Measurements from ENCODE around the gene THADA. TPM values are rescaled to one million over a fixed set of nuclear protein-coding genes. Genes with fewer than 3 reads are reported as not detected.

Gene THADA
- total and polyA plus RNA-seq, 2 donors (not counting 3 experiments of a cell fraction or from before 2014, with no cell fraction given) = 22.6 to 25.3 TPM

DNA sequence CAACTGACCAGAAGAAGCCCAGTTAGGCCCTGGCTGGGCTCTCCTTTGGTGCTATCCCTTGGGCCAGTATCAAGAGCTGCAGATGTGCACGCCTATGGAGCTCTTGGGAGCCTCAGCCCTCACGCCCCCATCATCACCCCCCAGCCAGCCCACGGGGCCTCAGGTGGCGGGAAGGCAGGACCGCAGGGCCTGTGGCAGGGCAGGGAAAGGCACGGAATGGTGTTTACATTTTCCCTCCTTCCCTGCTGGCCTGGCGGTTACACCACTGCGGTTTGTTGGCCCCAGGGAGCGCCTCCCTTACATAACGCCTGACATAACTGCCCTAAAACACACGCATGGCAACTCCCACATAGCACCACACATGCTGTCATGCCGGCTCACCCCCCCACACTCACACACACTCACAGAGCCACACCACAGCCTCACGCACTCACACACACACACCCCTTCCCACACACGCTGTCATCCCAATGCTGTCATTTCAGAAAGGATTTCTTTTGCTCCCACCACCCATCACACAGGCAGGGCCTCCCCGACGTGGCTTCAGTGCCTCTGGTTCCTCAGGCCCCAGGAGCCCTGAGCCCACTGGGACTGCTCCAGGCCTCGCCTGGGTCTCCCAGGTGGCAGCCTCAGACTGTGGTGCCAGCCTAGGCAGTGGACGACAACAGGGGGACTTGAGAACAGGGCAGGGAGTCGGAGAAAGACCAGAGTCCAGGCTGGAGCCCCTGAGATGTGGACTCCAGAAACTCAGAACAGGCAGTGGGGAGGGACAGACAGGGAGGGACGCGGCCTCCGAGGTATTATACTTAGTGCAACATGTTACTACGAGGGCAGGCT is 385.2 kb downstream of the THADA start:
- H3K4me1 ChIP-seq (ENCODE audit: control insufficient read depth, extremely low read depth, insufficient read depth, low read length) = no peaks in the 10 kb centered on the region
- ChIA-PET POLR2A (no interaction called here), CTCF (interaction anchor here (1.7 kb wide), 1 partner anchor 18 kb away, joined by 3 read pairs; no protein-coding TSS in a partner anchor)
- TF ChIP-seq POLR2AphosphoS5 (IDR thresholded peaks at IDR 0.05; ENCODE audit: insufficient read depth, low read depth, low read length) (no peak), POLR2A (IDR thresholded peaks at IDR 0.05; ENCODE audit: low read depth, low read length) (no peak), JUN (IDR thresholded peaks at IDR 0.05; ENCODE audit: borderline replicate concordance, insufficient read depth, insufficient read length, low read depth) (no peak), MYC (IDR thresholded peaks at IDR 0.05; ENCODE audit: low read depth, low read length) (no peak)
- TF ChIP-seq, protein P1, sequence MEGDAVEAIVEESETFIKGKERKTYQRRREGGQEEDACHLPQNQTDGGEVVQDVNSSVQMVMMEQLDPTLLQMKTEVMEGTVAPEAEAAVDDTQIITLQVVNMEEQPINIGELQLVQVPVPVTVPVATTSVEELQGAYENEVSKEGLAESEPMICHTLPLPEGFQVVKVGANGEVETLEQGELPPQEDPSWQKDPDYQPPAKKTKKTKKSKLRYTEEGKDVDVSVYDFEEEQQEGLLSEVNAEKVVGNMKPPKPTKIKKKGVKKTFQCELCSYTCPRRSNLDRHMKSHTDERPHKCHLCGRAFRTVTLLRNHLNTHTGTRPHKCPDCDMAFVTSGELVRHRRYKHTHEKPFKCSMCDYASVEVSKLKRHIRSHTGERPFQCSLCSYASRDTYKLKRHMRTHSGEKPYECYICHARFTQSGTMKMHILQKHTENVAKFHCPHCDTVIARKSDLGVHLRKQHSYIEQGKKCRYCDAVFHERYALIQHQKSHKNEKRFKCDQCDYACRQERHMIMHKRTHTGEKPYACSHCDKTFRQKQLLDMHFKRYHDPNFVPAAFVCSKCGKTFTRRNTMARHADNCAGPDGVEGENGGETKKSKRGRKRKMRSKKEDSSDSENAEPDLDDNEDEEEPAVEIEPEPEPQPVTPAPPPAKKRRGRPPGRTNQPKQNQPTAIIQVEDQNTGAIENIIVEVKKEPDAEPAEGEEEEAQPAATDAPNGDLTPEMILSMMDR (IDR thresholded peaks at IDR 0.05; ENCODE audit: extremely low read depth in 1 of 2, insufficient read depth in 1 of 2, low read depth in 1 of 2, low read length in 2 of 2) = no peak
- dilution Hi-C loops (cut with MboI; ENCODE audit: extremely low pct_ligation_motif_present, low sequenced_read_pairs) (no loop called here), intact Hi-C loops (cut with micrococcal nuclease) (no loop called here)
- no peak overlapping the region for H3K4me3 ChIP-seq (replicated peaks in 1 of 3; ENCODE audit: insufficient read depth in 1 of 3, low read depth in 1 of 3, low read length in 3 of 3)
- BruUV-seq (replicated peaks) = no TSS peak
- no peak overlapping the region for H2AFZ ChIP-seq (ENCODE audit: low read depth, low read length)
- no peaks in the 10 kb centered on the region for H3K9me1 ChIP-seq (replicated peaks; ENCODE audit: control insufficient read depth, extremely low read depth, insufficient read depth, low read length)
- no peaks in the 10 kb centered on the region for H3K36me3 ChIP-seq (ENCODE audit: control insufficient read depth in 2 of 2, extremely low read depth in 1 of 2, insufficient read depth in 2 of 2, low read length in 2 of 2)
- H3K27me3 ChIP-seq (ENCODE audit: control insufficient read depth in 2 of 2, insufficient read depth in 2 of 2, low read length in 2 of 2) = no peaks in the 10 kb centered on the region
- H3K9me3 ChIP-seq (replicated peaks; ENCODE audit: control insufficient read depth, insufficient read depth, low read length) = no peaks in the 10 kb centered on the region
- H4K20me1 ChIP-seq (replicated peaks; ENCODE audit: control insufficient read depth, extremely low read depth, insufficient read depth, low read length) = no peaks in the 10 kb centered on the region
- H3K27ac ChIP-seq (ENCODE audit: insufficient read depth, low read depth, low read length) = no peak overlapping the region
- no peaks in the 10 kb centered on the region for H3K79me2 ChIP-seq (ENCODE audit: control insufficient read depth, insufficient read depth, low read length)
- no peak for DNase-seq (ENCODE audit: low read depth, low spot score)
- H3K9ac ChIP-seq (replicated peaks; ENCODE audit: extremely low read depth, insufficient read depth, low read length) = no peak overlapping the region
- H3K4me2 ChIP-seq (ENCODE audit: insufficient read depth, low read length) = no peak overlapping the region
- FAIRE-seq = no peak

DNA sequence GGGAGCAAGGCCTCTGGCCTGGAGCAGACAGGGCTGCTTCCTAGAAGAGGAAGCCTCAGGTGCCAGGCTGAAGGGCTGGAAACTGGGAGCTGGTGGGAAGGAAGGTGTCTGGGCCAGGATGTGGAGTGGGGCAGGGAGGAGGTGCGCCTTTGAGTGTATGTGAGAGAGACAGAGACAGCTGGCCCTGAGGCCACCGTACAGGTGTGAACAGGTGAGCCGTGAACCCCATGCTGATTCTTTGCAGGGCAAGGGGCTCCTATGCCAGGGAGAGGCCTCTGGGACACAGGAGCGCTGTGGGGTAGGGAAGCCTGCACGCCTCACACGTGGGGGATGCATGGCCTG is 385.7 kb downstream of the THADA start:
- Histone ChIP-seq H3K27me3 (ENCODE audit: control insufficient read depth in 2 of 2, insufficient read depth in 2 of 2, low read length in 2 of 2) (no peaks in the 10 kb centered on the region), H3K4me1 (ENCODE audit: control insufficient read depth, extremely low read depth, insufficient read depth, low read length) (no peaks in the 10 kb centered on the region), H3K27ac (ENCODE audit: insufficient read depth, low read depth, low read length) (no peak overlapping the region), H3K36me3 (ENCODE audit: control insufficient read depth in 2 of 2, extremely low read depth in 1 of 2, insufficient read depth in 2 of 2, low read length in 2 of 2) (no peaks in the 10 kb centered on the region), H3K9me3 (replicated peaks; ENCODE audit: control insufficient read depth, insufficient read depth, low read length) (no peaks in the 10 kb centered on the region), H3K4me2 (ENCODE audit: insufficient read depth, low read length) (no peak overlapping the region), H3K9me1 (replicated peaks; ENCODE audit: control insufficient read depth, extremely low read depth, insufficient read depth, low read length) (no peaks in the 10 kb centered on the region), H3K79me2 (ENCODE audit: control insufficient read depth, insufficient read depth, low read length) (no peaks in the 10 kb centered on the region), H3K4me3 (replicated peaks in 1 of 3; ENCODE audit: insufficient read depth in 1 of 3, low read depth in 1 of 3, low read length in 3 of 3) (no peak overlapping the region), H3K9ac (replicated peaks; ENCODE audit: extremely low read depth, insufficient read depth, low read length) (no peak overlapping the region), H4K20me1 (replicated peaks; ENCODE audit: control insufficient read depth, extremely low read depth, insufficient read depth, low read length) (no peaks in the 10 kb centered on the region), H2AFZ (ENCODE audit: low read depth, low read length) (no peak overlapping the region)
- POLR2A ChIA-PET = no interaction called here
- FAIRE-seq (no peak), DNase-seq (ENCODE audit: low read depth, low spot score) (no peak)
- CTCF ChIA-PET = interaction anchor here (1.7 kb wide), 1 partner anchor 19 kb away, joined by 3 read pairs; no protein-coding TSS in a partner anchor
- no TSS peak for BruUV-seq (replicated peaks)
- TF ChIP-seq JUN (IDR thresholded peaks at IDR 0.05; ENCODE audit: borderline replicate concordance, insufficient read depth, insufficient read length, low read depth) = no peak
- TF ChIP-seq POLR2AphosphoS5 (IDR thresholded peaks at IDR 0.05; ENCODE audit: insufficient read depth, low read depth, low read length) = no peak
- TF ChIP-seq EZH2 (IDR thresholded peaks at IDR 0.05; ENCODE audit: borderline replicate concordance, low read depth, low read length, severe bottlenecking) = no peak
- no peak for TF ChIP-seq FOS (IDR thresholded peaks at IDR 0.05; ENCODE audit: borderline replicate concordance, insufficient read depth, low read length)
- no peak for TF ChIP-seq POLR2A (IDR thresholded peaks at IDR 0.05; ENCODE audit: low read depth, low read length)
- TF ChIP-seq GATA2 (IDR thresholded peaks at IDR 0.05; ENCODE audit: insufficient read depth, insufficient read length, low read depth, low read length) = no peak
- no peak for TF ChIP-seq MYC (IDR thresholded peaks at IDR 0.05; ENCODE audit: low read depth, low read length)
- TF ChIP-seq, protein P2, sequence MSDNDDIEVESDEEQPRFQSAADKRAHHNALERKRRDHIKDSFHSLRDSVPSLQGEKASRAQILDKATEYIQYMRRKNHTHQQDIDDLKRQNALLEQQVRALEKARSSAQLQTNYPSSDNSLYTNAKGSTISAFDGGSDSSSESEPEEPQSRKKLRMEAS (IDR thresholded peaks at IDR 0.05; ENCODE audit: insufficient read depth, insufficient read length) = no peak
- TF ChIP-seq, protein P1 (IDR thresholded peaks at IDR 0.05; ENCODE audit: extremely low read depth in 1 of 2, insufficient read depth in 1 of 2, low read depth in 1 of 2, low read length in 2 of 2) = no peak
- intact Hi-C loops (cut with micrococcal nuclease) = no loop called here
- dilution Hi-C loops (cut with MboI; ENCODE audit: extremely low pct_ligation_motif_present, low sequenced_read_pairs) = no loop called here

Measured in endothelial cell of umbilical vein (primary cell).